NCI-H82 (cell line): Measurements from ENCODE around the gene CYB5B.
"Not testable (repeated sequence)": the region's sequence is repeated elsewhere in the genome, so short reads cannot be mapped to it uniquely, and the experiment has no call there.

Experiments
- DNase-seq: peaks from one replicate; lab custom pipeline; 2025; lab: John Stamatoyannopoulos, UW

The CYB5B gene

DNA sequence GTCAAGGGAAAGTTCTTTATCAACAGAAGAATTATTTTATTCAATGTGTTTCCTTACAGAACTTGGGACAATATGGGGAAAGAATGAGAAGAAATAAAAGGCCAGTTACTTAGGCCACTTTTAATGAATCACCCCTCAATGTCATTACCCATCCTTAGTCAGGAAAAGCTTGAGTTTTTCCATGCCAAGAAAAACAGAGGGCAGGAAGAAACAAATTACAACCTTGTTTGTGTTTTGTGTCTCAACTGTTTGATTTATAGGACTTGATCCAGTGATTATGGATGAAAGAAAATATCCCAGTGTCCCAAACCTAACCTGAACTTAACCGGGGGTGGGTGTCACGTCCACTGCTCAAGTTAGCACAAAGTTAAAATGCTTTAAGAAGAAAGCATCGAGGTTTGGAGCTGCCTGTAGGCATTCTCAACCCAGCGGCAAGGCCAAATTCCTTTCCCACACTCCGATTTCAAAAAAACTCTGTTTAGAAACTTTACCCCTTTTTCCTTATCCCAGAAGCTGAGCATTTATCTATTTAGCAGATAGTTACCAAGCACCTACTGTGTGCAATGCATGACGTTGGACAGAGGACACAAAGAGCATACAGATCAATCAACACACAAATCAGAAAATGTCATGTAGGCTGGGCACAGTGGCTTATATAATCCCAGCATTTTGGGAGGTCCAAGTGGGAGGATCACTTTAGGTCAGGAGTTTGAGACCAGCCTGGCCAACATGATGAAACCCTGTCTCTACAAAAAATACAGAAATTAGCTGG, 14.0 kb upstream of the CYB5B start:
- no peak for DNase-seq

DNA sequence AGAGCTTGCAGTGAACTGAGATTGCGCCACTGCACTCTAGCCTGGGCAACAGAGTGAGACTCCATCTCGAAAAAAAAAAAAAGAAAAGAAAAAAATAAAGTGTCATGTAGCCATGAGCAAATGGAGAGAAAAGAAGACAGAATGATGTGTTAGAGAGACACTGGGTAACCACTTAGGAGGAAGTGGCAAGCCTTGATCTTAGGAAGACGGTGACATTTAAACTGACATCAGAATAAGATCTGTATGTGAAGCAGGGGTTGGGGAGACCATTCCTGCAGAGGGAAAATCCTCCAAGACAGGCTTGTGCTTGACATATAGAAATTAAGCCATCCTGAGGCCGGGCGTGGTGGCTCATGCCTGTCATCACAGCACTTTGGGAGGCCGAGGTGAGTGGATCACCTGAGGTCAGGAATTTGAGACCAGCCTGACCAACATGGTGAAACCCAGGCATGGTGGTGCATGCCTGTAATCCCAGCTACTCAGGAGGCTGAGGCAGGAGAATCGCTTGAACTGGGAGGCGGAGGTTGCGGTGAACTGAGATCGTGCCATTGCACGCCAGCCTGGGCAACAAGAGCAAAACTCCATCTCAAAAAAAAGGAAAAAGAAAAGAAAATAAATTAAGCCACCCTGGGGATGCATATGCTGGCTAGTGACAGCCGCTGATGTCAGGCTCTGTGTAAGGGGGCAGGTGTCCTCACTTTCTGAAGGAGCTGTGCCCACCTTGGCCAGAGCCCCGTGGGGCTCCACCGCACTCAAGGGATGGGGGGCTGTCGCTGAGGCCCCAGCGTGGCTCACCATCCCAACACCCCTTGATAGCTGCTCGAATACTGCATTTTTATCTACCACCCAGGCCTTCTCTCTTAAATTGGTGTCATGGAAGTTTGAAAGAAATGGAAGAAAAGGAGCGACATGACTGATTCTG, 13.1 kb upstream of the CYB5B start:
- no peak for DNase-seq

DNA sequence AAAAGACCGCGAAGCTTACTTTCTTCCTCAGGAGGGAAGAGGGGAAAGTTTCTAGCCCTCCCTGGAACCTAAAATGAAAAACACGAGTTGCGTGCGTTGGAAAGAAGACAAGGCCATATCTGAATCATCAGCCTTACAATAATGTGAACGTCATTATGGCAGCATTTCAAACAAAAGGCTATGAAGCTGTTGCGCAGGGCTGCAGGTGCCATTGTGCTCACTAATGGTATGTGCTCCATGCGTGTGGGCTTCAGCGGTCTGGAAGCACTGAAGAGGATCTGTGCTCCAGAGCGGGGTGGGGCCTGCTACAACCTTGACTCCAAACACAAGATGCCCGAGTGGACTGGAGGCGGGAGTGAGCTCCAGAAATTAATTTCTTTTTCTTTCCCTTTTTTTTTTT, 12.1 kb upstream of the CYB5B start:
- no peak for DNase-seq

DNA sequence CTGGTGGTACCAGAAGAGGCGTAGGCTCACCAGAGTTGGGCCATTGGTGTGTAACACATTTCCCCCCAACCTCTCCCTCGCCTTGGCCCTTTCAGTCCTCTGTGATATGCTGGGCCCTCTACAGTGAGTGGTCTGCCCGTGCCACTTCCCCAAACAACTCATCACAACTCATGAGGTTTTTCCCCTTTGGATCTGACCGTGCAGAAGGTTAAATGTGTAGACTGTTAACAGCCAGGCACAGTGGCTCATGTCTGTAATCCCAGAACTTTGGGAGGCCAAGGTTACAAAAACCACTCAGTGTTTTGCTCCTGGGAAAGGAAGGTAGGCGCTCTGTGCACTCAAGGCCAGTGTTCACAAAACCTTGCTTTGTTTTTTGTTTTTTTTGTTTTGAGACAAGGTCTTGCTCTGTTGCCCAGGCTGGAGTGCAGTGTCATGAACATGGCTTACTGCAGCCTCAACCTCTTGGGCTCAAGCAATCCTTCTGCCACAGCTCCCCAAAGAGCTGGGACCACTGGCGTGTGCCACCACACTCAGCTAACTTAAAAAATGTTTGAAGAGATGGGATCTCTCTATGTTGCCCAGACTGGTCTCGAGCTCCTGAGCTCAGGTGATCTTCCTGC, 11.3 kb upstream of the CYB5B start:
- no peak for DNase-seq

DNA sequence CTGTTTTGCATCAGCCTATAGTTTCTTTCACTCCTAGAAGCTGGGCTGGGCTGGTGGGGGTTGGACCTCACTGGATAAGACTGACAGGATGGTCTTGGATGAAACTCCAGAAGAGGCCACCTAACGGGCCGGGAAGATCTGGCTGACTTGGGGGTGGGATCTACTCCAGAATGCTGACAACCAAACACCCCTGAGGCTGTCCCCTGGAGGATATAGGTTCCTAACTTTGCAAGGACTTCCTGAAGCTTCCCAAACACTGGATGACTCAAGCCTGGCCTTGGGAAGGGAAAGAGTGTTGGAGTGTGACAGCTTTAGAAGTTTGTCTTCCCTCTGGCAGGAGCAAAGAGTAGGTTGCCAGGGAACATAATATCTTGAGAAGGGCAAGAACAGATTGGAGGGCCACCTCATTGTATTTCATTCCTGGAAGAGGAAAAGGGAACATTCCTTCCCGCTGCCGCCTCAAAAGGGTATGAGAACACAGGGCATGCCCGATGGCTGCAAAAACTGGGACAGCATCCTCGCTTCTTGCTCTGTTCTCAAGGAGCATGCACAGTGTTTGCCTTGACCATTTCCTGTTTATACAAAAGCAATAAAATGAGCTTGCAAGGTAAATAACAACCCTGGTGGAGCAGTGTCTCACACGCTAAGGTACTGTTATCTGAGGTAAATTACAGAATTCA, 6.8 kb upstream of the CYB5B start:
- no peak for DNase-seq

DNA sequence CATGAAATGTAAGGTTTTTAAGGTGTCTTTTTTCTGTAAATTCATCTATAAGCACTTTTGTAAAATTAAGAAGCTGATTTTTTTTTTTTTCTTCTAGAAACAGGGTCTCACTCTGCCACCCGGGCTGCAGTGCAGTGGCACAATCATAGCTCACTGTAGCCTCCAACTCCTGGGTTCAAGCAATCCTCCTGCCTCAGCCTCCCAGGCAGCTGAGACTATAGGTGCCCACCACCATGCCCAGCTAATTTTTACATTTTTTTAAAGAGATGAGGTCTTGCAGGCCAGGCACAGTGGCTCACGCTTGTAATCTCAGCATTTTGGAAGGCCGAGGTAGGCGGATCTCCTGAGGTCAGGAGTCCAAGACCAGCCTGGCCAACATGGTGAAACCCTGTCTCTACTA, 4.5 kb upstream of the CYB5B start:
- no peak for DNase-seq

DNA sequence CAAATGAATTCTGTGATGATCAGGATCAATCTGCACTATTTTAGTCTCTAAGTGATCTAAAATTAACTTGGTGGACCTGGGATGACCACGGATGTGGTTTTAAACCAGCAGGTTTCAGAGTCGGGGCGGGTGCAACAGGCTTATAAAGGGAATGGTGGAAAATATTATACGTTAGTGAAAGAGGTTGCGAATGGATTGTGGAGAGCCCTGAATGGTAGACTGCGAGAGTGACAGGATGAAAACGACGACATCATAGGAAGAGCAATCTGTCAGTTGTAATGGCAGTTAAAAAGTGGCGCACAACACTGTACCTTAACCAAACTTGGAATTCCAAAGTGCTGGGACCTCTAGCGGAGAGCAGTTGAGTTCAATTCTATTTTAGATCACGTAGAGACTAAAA, 1.2 kb upstream of the CYB5B start:
- no peak for DNase-seq

DNA sequence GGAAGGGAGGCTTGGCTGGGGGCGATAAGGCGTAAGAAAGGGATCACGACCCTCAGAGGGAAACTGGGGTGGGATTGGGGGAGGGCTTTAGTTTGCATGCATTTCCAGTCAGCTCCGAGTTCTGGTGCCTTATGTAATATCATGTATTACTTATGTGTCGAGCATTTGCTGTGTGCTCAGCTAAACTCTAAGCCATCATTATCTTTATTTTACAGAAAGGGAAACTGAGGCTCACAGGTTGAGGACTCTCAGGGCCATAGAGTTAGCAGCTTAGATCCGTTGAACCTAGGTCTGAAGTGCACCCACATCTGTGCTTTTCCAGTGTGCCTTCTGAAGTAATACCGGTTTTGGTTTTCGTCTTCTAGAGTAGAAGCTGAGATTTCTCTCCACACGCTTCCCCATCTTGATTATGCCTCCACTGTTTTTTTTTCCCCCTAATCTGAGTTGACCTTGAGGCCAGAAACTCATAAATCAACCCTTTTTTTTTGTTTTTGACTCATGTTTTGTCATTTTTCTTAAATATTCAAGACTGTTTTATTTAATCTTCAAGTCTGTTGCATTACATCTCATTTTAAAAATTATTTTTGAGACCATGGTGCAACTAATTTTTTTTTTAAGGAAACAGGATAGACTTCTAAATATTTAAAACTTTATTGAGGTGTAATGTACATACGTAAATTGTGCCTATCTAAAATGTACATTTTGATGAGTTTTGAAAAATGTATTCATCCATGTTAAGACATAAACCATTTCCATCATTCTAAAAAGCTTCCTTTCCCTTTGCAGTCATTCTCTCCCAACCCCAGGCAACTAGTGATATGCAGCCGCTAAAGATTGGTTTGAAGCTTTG, 741 bp downstream of the CYB5B start:
- peak; percentile 37 for DNase-seq

DNA sequence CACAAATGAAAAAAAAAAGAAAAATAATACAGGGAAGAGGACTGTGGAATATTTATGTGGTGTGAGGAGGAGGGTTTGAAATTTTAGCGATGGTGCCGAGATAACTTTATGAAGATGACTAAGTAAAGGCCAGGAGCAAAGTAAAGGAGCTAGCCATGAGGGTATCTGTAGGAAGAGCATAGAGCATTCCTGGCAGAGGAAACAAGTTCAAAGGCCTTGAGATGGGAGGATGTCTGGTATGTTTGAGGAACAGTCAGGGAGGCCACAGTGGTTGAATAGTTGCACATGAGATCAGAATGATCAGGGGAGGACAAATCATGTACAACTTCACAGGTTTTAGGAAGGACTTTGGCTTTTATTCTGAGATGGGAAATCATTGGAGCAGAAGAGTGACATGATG, 4.2 kb downstream of the CYB5B start:
- DNase-seq: no peak

DNA sequence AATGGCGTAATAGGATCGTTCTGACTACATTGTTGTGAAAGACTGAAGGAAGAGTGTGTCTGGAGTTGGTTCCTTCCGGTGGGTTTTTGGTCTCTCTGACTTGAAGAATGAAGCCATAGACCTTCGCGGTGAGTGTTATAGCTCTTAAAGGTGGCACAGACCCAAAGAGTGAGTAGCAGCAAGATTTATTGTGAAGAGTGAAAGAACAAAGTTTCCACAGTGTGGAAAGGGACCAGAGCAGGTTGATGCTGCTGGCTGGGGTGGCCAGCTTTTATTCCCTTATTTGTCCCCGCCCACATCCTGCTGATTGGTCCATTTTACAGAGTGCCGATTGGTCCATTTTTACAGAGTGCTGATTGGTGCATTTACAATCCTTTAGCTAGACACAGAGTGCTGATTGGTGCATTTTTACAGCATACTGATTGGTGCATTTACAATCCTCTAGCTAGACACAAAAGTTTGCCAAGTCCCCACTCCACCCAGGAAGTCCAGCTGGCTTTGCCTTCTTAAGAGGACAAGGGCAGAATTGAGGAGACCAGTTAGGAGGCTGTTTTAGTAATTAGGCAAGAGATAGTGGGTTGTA, 4.7 kb downstream of the CYB5B start:
- not testable (repeated sequence) for DNase-seq

DNA sequence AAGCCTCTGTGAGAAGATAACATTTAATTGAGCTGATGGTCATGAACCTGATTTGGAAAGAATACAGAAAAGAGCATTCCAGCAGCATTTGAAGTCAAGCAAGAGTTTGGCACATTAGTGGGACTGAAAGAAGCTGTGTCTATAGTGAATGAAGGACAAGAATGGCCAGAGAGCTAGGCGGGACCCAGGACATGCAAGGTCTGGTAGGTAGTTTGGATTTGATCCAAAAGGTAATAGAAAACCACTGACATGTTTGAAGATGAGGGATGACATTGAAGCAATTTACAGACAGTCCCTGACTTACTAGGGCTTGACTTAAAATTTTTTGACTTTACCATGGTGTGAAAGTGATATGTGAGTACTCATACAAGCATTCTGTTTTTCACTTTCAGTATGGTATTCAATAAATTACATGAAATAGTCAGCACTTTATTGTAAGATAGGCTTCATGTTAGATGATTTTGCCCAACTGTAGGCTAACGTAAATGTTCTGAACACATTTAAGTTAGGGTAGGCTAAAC, 7.6 kb downstream of the CYB5B start:
- DNase-seq: no peak

DNA sequence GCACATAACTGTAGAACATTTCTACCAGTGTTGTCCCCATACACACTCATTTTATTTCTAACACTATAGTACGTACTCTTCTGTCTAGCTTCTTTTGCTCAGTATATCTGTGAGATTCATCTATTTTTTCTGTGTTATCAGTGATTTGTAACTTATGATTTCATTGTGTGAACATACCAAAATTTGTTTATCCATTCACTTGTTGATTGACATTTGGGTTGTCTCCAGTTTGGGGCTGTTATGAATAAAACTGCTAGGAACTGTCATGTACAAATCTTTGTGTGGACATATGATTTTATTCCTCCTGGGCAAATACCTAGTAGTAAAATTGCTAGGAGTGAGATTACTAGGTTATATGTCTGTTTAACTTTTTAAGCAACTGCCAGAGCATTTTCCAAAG, 9.6 kb downstream of the CYB5B start:
- no peak for DNase-seq

DNA sequence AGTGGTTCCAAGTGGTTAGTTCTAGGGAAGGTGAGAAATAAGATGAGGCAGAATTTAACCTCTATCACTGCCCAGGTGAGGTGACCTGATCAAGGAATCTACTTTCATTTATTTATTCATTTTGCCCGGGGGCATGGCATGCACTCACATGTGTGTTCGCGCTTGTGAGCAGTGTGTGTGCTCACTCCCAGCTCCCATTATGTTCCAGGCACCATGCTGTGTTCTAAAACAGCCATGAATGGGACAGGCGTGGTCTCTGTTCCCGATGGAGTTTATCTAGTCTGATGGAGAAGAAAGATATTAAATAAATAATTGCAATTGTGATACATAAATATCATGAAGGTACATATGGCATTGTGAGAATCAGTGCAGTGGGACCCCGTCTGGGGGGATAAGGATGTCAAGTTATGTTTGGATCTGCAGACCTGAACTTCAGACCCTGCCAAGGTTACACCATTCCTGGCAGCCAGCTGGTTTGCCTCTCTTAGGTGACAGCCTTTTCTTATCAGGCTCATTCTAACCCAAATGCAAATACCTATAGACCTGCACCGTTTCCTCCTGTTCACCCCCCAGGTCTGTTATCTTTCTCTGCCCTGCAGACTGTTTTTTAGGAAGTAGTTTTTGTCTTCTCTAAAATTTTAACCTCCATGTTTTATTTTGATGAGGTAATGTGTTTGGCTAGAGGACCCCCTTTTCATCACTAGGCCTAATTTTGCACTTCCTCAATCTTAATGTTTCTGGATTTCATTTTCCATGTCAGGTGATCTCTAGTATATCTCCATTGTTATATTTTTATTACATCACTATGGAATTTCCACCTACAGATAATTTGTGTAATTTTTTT, 11.8 kb downstream of the CYB5B start:
- DNase-seq: no peak

DNA sequence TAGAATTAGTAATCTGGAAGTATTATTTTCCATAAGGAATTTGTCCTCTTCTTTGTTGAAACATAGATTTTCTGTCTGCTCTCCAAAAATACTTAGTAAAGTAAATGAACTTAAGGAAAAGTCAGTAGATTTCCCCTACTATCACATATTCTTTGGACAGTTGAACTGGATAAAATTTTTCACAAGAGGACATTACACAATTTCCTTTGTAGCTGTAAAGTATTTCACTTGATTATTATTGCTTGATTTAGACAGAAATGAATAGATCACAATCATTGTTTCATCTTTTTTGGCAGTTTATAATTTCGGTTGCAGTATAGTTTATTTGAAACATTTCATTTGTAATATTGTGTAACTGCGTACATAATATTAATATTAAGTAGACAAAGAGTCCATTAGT, 12.5 kb downstream of the CYB5B start:
- DNase-seq: no peak

DNA sequence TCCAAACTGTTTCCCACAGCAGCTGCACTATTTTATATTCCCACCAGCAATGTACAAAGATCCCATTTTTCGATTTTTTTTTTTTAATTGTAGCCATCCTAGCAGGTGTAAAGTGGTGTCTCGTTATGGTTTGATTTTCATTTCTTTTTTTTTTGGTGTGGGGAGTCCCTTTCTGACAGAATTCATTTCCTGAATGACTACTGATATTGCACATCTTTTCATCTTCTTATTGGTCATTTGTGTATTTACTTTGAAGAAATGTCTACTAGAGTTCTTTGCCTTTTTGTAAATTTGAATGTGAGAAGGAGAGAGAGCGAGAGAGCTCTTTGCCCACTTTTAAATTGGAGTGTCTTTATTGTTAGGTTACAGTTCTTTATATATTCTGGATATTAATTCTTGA, 14.0 kb downstream of the CYB5B start:
- no peak for DNase-seq

DNA sequence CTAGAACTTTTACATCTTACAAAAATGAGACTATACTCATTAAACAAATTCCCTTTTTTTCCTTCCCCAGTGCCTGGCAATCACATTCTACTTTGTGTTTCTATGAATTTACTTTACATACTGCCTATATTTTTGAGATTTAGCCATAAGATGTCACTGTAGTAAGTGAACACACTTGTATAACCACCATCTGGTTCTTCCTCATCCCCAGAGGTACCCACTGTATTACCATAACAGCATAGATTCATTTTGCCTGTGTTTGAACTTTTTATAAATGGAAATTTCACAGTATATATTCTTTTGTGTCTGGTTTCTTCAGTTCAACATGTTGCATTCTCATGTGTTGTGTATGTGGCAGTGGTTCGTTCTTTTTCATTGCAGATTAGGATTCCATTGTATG, 15.8 kb downstream of the CYB5B start:
- DNase-seq: no peak

DNA sequence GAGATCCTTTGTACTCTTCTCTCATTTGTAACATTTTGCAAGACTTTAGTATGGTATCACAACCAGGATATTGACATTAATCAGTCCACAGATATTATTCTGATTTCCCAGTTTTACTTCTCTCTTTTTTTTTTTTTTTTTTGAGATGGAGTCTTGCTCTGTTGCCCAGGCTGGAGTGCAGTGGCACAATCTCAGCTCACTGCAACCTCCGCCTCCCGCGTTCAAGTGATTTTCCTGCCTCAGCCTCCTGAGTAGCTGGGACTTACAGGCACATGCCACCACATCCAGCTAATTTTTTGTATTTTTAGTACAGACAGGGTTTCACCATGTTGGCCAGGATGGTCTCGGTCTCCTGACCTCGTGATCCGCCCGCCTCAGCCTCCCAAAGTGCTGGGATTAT, 16.6 kb downstream of the CYB5B start:
- not testable (repeated sequence) for DNase-seq

DNA sequence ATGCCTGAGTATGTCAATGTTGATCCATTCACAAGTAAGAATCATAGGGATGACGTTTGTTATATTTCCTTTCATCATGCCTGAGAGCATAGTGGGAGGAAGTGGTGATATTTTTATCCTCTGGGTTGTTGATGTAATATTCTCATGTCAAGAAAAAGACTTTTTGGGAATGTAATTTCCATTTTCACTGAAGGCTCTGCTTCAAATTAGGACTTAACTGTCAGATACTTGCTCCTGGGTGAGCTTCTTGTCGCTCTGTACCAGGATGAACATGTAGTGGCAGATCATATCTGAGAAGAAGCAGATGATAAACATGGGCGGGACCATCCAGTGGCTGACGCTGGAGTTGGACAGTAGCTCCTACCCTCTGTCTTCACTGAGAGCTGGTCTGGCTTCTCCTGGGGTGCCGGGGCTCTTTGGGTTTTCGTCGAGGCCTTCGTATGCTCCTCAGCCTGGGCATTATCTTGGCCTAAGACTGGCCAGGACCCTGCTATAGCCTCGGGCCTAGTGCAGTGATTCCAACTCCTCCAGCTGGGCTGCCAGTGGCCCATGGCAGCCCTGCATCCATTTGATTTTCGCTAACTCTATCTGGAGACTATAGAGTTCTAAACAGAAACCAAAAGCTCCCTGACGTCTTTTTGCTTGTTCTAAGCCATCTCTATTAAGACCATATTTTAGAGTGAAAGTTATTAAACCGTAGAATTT, 19.7 kb downstream of the CYB5B start:
- no peak for DNase-seq

DNA sequence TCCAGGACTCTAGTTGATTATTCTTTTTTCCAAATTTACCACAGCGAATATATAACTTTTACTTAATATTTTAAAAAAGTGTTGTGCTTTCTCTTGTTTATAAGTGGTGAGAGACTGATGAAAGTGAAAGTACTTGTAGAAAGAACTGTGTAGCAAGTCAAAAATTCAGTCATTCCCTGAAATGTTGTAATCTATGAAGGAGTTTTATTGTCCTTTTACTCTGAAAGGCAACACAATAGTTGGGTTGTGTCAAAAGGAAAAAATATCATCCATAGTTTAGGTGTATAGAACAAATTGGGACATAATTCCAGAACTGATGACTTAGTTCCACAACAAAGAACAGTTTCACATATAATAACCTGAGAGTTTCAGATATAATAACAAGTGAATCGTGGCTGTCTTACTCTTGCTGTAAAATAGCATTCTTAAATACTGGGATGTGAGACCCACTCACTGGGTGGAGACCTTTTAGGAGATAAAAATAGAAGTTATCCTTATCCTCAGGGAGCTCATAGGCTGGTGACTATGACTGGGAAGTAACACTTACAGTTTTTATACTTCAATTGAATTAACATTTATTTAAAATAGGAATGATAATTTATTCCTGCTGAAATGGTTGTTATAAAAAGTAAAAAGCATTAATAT, 20.6 kb downstream of the CYB5B start:
- DNase-seq: no peak
